ENCODE data around the gene GPX1. TPM values are rescaled to one million over a fixed set of nuclear protein-coding genes. Genes with fewer than 3 reads are reported as not detected.
"Not testable (repeated sequence)": the region's sequence is repeated elsewhere in the genome, so short reads cannot be mapped to it uniquely, and the experiment has no call there.

GPX1 gene
- total RNA-seq, 1 donor from 2014 or later = 115 TPM

DNA sequence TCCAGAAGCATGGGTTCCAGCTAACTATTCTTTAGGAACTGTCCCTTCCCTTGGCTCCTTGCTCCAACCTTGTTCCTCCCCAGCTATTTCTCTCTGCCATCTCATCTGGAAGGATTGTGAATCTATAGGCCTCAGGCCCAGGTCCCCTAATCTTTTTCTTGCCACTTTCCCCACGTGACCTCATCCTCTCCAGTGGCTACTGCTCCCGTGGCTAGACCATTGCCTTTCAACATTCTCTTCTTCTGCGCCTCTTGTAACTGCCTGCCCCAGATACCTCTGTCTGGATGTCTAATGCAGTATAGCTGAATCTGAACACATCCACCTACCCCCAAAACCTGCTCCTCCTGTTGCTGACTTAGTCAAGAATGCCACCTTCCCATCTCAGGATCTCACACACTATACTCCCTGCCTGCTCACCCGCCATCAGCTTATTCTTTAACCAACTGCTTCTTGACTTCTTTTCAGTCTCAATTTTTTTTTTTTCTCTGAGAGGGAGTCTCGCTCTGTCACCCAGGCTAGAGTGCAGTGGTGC, 5.2 kb downstream of the GPX1 start:
- intact Hi-C loops (cut with micrococcal nuclease) = no loop called here
- no peak for TF ChIP-seq CTCF (IDR thresholded peaks at IDR 0.05; ENCODE audit: borderline replicate concordance)
- DNase-seq = no peak
- Histone ChIP-seq H3K4me3 (no peak overlapping the region), H3K36me3 (peaks cover 17% of the 10 kb centered on the region), H3K27me3 (ENCODE audit: low read depth) (no peaks in the 10 kb centered on the region), H3K9me3 (replicated peaks) (no peaks in the 10 kb centered on the region), H3K27ac (replicated peaks) (peak overlapping the region; percentile 55), H3K4me1 (peaks cover 30% of the 10 kb centered on the region)

- TF ChIP-seq CTCF (IDR thresholded peaks at IDR 0.05; ENCODE audit: borderline replicate concordance) = no peak
- H3K4me1 ChIP-seq = peaks cover 23% of the 10 kb centered on the region
- no peaks in the 10 kb centered on the region for H3K9me3 ChIP-seq (replicated peaks)
- peak overlapping the region; percentile 55 for H3K27ac ChIP-seq (replicated peaks)
- intact Hi-C loops (cut with micrococcal nuclease) = no loop called here
- no peak for DNase-seq
- no peaks in the 10 kb centered on the region for H3K27me3 ChIP-seq (ENCODE audit: low read depth)
- no peak overlapping the region for H3K4me3 ChIP-seq
- H3K36me3 ChIP-seq = peaks cover 17% of the 10 kb centered on the region
These were observed 5.9 kb downstream of the GPX1 start for GRCh38 chr3:49352281-49352680.

- peaks cover 12% of the 10 kb centered on the region for H3K36me3 ChIP-seq
- intact Hi-C loops (cut with micrococcal nuclease) = no loop called here
- no peak for DNase-seq
- no peaks in the 10 kb centered on the region for H3K27me3 ChIP-seq (ENCODE audit: low read depth)
- no peak for TF ChIP-seq CTCF (IDR thresholded peaks at IDR 0.05; ENCODE audit: borderline replicate concordance)
- H3K9me3 ChIP-seq (replicated peaks) = no peaks in the 10 kb centered on the region
- peaks cover 16% of the 10 kb centered on the region for H3K4me1 ChIP-seq
- H3K4me3 ChIP-seq = no peak overlapping the region
- peak overlapping the region; percentile 55 for H3K27ac ChIP-seq (replicated peaks)
These were observed 6.6 kb downstream of the GPX1 start for GRCh38 chr3:49351521-49352011.

DNA sequence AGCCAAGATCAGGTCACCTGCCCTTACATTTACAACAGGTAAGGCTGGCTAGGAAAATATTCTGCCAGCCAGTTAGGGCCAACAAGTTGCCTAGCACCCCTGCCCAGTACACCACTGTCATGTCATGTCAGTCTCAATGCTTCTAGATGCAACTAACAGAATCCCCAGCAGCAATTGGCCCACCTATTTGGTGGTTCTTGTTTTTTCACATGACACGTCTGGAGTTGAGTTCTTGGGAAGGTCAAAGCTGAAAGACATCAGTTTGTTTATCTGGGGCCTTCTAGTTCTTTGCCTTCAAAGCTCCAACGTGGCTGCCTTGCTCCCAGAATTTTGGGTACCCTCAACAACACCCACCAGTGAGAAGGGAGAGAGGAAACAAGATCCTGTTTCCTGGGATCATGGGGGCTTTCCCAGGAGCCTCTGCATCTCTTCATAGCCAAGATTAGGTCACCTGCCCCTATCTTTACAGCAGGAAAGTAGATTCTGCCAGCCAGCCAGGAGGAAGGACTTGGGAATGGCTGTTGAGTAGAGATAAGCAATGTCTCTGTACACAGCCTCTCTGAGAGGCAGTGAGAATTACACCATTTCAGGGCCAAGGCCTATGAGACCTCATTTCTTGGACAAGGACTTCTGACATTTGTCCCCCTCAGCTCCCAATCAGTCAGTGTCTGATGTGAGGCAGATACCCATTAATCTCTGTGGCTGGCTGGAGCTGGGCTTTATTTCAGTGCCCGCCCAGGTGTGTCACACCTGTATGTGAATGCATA, 8.6 kb downstream of the GPX1 start:
- peaks cover 11% of the 10 kb centered on the region for H3K4me1 ChIP-seq
- no peaks in the 10 kb centered on the region for H3K27me3 ChIP-seq (ENCODE audit: low read depth)
- no peak overlapping the region for H3K4me3 ChIP-seq
- no peak overlapping the region for H3K27ac ChIP-seq (replicated peaks)
- intact Hi-C loops (cut with micrococcal nuclease) = no loop called here
- H3K9me3 ChIP-seq (replicated peaks) = no peaks in the 10 kb centered on the region
- DNase-seq = no peak
- H3K36me3 ChIP-seq = no peaks in the 10 kb centered on the region
- no peak for TF ChIP-seq CTCF (IDR thresholded peaks at IDR 0.05; ENCODE audit: borderline replicate concordance)

GRCh38 chr3:49348361-49348760, 9.8 kb downstream of the GPX1 start:
- H3K4me3 ChIP-seq; H3K9me3 ChIP-seq (replicated peaks); H3K36me3 ChIP-seq; intact Hi-C loops (cut with micrococcal nuclease); H3K27ac ChIP-seq (replicated peaks); DNase-seq; H3K27me3 ChIP-seq (ENCODE audit: low read depth): not testable (repeated sequence)
- H3K4me1 ChIP-seq = peaks cover 13% of the 10 kb centered on the region

DNA sequence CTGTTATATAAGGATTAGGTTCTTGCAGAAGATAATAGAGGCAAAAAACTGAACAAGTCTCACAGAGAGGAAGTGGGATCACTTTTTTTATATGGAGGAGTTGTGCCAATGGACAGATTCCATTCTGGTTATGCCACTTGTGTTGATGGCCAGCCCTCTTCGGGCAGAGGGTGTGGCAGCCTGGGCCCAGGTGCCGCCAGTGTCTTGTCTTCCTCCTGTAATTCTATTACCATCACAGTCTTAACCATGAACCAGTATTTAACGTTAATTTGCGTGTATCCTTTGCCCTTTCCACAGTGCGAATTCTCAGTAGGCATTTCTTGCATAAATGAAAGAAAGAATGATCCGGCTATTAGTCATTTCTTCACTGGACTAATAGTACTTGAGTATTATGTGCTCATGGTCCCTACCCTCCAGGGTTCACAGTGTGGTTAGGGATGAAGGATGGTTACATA, 11.3 kb downstream of the GPX1 start:
- Histone ChIP-seq H3K27ac (replicated peaks) (peak overlapping the region; percentile 94), H3K36me3 (no peaks in the 10 kb centered on the region), H3K4me3 (no peak overlapping the region), H3K27me3 (ENCODE audit: low read depth) (no peaks in the 10 kb centered on the region), H3K4me1 (peaks cover 14% of the 10 kb centered on the region), H3K9me3 (replicated peaks) (no peaks in the 10 kb centered on the region)
- DNase-seq = no peak
- TF ChIP-seq CTCF (IDR thresholded peaks at IDR 0.05; ENCODE audit: borderline replicate concordance) = no peak
- intact Hi-C loops (cut with micrococcal nuclease) = no loop called here

All from left ventricle myocardium inferior (tissue), 1 donor.